ENCODE measurements around the gene MRPL12.

GRCh38 chr17:81660441-81660840 is 42.7 kb upstream of the MRPL12 start:
- TF ChIP-seq TEAD4 (IDR thresholded peaks at IDR 0.05): no peak
- no peak for TF ChIP-seq REST (IDR thresholded peaks at IDR 0.05; ENCODE audit: low read depth)
- no peak for TF ChIP-seq CEBPB (IDR thresholded peaks at IDR 0.05)
- TF ChIP-seq EGR1 (IDR thresholded peaks at IDR 0.05): no peak
- TF ChIP-seq EP300 (IDR thresholded peaks at IDR 0.05; ENCODE audit: borderline replicate concordance): no peak
- TF ChIP-seq CREB1 (IDR thresholded peaks at IDR 0.05; ENCODE audit: low read depth): no peak
- no peak for TF ChIP-seq MAX (IDR thresholded peaks at IDR 0.05)
- TF ChIP-seq RAD21 (IDR thresholded peaks at IDR 0.05; ENCODE audit: low read depth): no peak
- no peak for TF ChIP-seq TAF1 (IDR thresholded peaks at IDR 0.05; ENCODE audit: low read depth)
- TF ChIP-seq FOXM1 (IDR thresholded peaks at IDR 0.05; ENCODE audit: borderline replicate concordance, low read depth): no peak
